Muscle of back (tissue), 13 donors: Measurements from ENCODE around the gene MAGEA9B. TPM values are rescaled to one million over a fixed set of nuclear protein-coding genes. Genes with fewer than 3 reads are reported as not detected.
"Not testable (repeated sequence)": the region's sequence is repeated elsewhere in the genome, so short reads cannot be mapped to it uniquely, and the experiment has no call there.

Experiments
- DNase-seq, 3 donors: peaks; one replicate each; pipeline versions ENCODE4 v3.0.0 to v3.0.0-alpha.2; 2013
- long read RNA-seq, 9 donors: transcript quantifications; one replicate each; lab custom pipeline, GENCODE V29; 2026
- polyA plus RNA-seq, 10 donors: library from polyadenylated mRNA; unstranded; fragments of 120-200 nt; gene quantifications; one replicate each; pipeline ENCODE4 v1.2.1, GENCODE V29; 2013; ENCODE audit not compliant: insufficient read length in 10 of 10

Gene MAGEA9B, protein sequence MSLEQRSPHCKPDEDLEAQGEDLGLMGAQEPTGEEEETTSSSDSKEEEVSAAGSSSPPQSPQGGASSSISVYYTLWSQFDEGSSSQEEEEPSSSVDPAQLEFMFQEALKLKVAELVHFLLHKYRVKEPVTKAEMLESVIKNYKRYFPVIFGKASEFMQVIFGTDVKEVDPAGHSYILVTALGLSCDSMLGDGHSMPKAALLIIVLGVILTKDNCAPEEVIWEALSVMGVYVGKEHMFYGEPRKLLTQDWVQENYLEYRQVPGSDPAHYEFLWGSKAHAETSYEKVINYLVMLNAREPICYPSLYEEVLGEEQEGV
- not detected for polyA plus RNA-seq
- long read RNA-seq, donor 1: 0 reads
- long read RNA-seq, donor 2: 0 reads
- long read RNA-seq, donor 3: 0 reads
- long read RNA-seq, donor 4: 0 reads
- long read RNA-seq, donor 5: 0 reads
- long read RNA-seq, donor 6: 0 reads
- long read RNA-seq, donor 7: 0 reads
- long read RNA-seq, donor 8: 0 reads
- long read RNA-seq, donor 9: 0 reads

DNA sequence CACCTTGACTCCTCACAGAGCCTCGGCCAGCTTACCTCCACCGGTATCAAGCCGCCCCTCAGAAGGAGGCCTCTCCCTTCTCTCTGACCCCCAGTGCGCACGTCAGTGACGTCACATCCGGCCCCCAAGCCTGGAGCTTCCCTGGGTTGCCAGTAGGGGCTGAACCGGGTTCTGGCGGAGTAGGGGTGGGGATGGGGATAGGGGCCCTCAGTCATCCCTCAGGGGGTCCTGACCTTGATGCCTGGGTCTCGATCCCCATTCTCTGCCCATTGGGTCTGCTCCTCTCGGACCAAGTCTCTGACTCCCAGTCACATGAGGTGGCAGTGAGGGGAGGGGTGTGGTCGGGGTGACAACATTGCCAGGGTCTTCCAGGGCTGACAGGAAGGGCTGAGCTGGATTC is at the start of gene MAGEA9B:
TSS of gene MAGEA9B (minus strand) at position 101 of the 400 bp plus-strand sequence. CDS start 4,280 bp downstream, outside the sequence.
- not testable (repeated sequence) for DNase-seq

DNA sequence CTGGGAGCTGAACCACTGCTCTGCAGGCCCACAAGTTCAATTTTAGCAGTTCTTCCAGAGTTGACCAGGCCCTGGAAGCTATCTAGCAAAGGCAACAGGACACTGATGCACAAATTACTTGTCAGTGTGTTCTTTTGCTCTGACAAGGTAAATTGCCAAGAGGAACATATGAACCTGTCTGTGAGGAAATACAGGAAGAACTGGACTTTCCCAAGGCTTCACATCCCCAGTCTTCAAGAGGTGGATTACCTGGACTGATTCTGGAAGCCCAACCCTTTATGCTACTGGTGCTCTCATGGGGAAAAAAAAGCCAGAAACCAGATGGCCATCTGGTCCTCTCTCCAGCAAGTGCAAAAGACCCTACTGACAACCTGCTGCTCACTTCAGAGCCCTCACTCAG is 46.3 kb upstream of the MAGEA9B start:
- DNase-seq: no peak

DNA sequence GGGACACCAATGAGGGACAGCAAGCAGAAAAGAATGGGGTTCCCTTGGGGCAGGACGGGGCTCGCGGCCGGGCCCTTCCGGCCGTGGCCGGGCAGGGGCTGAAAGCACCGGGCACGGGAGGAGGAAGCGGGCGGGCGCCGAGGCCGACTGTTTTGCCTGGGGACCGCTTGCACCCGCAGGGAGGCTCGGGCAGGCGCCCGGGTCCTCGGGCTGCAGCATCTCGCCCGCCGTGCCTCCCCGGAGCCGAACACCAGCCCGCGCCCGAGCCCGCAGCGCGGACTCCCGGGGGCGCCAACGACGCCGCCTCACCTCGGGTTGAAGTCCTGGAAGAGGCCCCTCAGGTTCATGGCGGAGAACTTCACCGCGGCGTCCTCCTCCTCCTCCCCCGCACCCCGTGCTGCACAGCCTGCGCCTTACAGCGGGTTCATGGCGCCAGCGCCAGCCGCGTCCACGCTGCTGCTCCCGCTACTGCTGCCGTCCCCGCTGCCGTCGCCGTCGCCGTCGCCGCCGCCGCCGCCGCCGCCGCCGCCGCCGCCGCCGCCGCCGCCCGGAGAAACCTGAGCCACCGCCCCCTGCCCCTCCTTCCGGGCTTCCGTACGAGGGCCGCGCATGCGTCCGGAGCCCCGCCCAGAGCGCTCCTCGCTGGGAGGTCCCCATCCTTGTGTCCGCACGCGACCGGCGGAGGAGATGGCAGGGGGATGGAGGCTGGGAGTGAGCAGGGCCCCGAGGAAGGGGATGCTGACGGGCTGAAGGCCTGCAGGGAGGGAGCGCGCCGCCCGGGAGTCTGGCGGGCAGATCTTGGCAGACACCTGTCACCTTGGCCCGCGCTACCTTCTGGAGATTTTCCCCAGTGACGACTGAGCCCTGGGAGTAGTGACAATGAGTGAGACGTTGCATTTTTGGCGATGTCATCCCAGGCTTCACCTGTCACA is 44.2 kb upstream of the MAGEA9B start, which contains the start of gene TMEM185A:
TSS of gene TMEM185A (minus strand) at position 559 of the 932 bp plus-strand sequence. CDS start at position 347, 212 bp downstream.
- DNase-seq: peak; percentile 41 to 84 (median 65)

DNA sequence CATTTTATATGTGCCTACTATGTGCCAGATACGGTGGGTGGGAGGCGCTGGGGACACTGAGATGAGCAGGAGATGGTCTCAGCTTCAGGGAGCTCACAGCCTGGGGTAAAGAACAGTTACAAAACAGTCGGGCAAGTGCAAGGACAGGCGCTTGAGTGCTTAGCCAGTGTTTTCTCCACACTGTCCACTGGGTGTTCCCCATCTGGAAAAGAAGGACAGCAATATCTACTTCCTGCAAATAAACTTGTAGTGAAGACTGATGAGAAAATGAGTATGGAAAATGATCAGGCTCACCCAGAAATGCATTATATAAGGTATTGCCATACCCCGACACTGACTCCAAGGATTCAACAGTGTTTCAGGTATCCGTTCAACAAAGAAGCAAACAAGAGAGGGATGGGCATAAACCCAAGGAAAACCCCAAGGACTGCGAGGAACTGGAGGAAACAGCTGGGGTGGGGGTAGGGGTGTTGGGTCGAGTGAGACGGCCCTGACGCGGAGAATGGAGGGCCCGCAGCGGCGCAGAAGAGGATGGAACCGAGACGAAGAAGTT is 43.5 kb upstream of the MAGEA9B start:
- DNase-seq: peak in 2 of 3 donors; percentile 27 to 71

DNA sequence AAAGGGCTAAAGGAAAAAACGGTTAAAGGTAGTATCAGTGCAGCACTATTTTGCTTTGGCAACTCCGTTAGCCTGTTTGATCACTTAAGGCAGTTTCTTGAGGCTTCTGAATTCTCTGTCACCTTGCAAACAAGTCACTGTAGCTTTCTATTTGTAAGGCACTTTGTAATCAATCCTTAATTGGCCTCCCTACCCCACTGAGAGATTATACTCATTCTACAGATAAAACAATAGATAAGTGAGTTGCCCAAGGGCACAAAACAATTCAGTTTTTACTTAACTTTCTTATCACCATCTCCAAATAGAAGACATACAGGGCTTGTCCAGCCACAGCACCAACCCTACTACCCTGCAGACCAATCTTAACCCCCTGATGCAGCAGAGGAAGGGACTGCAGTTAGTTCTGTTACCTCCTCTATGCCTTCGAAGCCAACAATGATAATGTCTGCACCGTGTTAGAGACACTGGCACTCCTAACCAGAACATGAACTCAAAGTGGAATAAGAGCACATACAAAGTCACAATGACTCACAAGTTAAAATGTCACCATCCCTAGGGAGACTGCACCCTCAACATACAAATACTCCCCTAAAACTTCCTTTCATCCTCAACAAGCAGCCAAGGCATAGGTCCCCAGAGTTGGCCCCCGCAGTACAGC is 42.6 kb upstream of the MAGEA9B start:
- DNase-seq: no peak

DNA sequence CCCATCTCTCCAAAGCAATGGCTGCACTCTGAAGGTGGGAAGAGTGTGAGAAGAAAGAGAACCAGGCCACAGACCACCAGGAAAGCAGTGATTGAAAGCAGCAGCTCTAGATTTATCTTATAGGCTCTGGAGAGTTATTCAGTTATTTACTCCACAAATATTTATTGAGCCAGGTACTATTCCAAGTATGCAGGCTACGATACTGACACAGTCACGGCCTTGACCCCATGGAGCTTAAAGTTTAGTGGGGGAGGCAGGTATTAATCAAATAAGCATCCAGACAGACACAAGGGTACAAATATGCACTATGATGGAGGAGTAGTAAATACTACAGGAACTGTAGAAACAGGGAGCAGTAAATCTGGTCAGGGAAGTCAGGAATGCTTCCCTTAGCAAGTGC is 41.5 kb upstream of the MAGEA9B start:
- no peak for DNase-seq

DNA sequence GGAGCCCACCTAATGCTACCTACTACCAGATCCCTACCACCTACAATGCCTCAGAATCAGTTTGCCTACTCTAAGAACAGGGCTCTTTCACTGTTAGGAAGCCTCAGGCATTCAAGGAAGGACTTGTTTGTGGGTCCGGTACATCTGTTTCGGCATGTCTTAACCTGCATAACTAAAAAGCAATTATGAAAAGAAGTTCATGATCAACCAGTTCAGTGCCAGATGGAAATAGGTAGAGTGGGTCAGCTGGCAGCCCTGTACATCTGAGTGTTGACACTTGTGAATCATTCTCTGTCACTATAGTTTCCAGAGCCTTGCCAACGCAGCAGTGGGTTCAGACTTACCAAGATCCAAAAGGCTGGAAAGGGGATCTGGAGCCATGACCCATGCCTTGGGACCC is 41.0 kb upstream of the MAGEA9B start:
- no peak for DNase-seq

DNA sequence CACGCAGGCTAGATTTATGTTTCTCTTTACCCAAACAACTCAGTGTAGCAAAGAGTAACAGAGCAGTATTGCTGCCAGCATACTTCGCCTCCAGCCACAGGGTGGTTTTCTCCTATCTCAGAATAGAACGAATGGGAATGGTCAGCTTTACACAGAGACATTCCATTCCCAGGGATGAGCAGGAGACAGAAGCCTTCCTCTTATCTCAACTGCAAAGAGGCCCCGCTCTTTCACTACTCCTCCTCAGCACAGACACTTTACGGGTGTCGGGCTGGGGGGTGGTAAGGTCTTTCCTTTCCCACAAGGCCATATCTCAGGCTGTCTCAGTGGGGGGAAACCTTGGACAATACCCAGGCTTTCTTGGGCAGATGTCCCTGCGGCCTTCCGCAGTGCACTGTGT is 39.6 kb upstream of the MAGEA9B start:
- not testable (repeated sequence) for DNase-seq

DNA sequence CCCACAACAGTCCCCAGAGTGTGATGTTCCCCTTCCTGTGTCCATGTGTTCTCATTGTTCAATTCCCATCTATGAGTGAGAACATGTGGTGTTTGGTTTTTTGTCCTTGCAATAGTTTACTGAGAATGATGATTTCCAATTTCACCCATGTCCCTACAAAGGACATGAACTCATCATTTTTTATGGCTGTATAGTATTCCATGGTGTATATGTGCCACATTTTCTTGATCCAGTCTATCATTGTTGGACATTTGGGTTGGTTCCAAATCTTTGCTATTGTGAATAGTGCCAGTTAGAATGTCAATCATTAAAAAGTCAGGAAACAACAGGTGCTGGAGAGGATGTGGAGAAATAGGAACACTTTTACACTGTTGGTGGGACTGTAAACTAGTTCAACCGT is 32.4 kb upstream of the MAGEA9B start:
- DNase-seq: not testable (repeated sequence)

DNA sequence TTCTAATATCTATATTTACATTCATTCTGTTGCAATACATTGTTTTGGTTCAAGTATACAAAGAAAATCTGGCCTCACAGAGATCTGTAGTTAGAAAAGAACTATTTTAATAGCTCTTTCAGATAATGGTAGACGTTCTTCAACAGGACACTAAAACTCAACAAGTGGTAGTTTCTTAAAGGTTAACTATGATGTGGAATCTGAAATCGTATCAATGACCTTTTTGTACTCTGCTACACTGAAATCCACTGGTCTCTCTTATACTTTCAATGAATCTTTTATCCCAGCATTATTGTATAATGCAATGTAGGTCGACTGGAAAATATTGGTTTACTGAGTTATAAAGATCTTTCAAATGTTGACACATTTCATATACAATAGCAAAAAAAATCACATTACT is 31.6 kb upstream of the MAGEA9B start:
- no peak for DNase-seq

DNA sequence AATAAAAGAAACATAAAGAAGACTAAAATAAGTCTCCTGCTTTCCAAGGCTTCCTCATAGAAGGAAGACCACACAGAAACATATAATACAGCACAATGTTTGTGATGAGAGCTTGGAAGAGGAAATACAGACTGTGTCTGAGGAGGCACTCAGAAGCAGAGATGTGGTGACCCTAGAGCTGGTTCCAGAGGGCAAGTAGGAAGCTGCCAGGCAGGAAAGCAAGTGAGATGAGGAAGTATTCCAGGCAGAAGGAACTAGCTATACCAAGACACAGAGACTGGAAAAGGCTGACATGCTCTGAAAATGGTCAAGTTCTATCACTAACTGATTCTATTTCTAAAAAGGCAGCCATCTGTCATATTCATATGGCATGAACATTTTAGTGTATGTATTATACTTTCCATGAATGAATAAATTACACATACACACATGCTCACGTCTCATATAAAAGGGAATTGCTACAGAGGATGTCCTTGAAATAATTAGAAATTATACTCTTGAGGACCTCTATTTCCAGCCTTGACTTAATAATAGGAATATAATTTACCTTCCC is 24.4 kb upstream of the MAGEA9B start:
- DNase-seq: no peak

DNA sequence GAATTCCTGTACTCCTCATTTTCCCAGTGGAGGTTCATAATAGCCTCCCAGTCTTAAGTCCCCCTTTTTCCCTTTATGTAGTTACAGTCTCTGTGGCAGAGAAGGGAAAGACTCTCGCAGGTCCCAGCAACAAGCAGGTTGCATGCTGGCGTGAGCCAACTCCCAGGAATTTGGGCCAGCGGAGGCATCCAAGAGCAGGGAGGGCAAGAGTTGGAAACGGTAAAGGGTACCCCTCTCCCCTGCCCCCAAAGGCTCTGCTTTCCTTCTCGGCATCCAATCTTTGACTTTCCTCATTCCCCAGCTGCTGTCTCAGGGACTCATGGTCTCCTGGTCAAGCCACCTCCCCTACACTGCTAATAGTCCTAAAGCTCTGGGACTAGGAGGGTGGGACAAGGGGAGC is 23.3 kb upstream of the MAGEA9B start:
- no peak for DNase-seq

DNA sequence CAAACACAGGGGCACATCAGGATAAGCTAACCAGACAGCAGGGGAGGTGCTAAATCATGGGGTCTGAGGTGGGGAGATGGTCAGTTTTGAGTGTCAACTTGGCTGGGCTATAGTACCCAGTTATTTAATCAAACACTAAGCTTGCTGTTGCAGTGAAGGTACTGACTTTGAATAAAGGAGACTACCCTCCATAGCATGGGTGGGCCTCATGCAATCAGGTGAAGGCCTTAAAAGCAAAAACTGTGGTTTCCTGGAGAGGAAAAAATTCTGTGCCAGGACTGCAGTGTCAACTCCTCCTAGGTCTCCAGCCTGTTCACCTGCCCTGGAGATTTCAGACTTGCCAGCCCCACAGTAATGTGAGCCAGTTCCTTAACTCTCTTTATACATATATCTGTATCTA is 20.4 kb upstream of the MAGEA9B start:
- no peak for DNase-seq

DNA sequence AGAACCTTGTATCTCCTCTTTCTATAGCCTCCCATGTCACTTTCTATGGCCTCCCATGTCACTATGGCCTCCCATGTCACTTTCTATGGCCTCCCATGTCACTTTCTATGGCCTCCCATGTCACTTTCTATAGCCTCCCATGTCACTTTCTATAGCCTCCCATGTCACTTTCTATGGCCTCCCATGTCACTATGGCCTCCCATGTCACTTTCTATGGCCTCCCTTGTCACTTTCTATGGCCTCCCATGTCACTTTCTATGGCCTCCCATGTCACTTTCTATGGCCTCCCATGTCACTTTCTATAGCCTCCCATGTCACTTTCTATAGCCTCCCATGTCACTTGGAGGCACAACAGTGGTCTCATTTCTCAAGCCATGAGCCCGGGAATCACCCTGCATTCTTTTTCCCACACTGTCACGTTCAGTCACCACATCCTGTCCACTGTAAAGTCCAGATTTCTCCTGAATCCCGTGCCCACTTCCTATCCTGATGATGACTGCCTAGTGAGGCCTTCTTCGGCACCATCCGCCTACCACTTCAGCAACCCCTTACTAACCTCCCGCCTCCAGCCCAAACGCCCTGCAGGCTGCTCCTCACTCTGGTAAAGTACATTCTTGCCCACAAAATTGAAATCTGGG is 18.1 kb upstream of the MAGEA9B start:
- DNase-seq: not testable (repeated sequence)

DNA sequence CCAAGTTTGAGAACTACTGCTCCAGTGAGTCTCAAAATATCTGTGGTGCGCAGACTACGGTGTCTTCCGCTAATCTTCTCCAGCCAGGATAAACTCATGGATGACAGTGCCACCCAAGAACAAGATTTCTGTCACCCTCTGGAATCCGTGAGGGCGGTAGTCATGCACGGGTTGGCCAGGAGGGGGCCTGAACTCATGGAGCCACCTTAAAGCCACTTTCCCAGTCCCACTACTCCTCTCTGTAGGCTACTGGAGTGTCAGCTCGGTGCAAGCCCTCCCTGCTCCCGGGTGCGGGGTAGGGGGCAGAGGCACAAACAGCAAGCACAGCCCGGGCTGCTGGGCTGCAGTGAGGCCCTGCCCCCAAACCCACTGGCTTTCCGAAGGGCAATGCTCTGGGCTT is 11.3 kb upstream of the MAGEA9B start:
- DNase-seq: not testable (repeated sequence)

DNA sequence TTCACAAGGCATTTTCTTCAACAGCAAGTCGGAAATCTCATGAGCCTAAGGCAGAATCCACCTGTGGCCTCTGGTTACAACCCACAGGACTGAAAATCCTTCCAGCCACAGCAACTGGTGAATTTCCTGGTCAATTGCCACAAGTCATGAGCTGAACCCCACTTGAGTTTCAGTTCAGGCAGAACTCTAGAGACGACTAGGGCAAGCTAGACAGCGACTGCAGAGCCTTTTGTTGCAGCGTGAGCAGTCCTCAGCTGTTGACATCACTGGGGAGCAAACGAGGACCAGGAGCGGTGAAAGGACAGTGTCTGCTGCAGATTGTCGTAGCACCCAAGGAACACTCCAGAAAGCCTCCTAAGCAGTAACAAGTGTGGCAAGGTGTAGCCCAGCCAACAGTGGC is 8.7 kb upstream of the MAGEA9B start:
- DNase-seq: not testable (repeated sequence)

DNA sequence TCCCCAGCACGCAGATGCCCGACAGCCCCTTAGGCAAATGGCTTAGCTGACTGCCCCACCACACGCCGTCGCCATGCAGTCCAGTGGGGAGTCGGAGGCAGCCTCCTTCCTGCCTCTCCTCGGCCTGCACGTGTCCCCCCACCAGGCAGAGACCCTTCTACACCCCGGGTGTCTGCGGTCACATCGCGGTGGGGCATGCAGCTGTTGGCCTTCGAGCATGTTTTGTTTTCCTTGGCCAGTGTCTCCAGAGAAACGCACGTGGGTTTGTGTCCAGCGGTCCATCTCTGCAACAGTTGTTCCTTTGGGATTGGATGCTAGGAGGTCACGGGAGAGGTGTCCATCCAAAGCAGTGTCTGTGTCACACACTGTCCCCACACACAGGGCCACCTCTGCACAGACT is 8.0 kb upstream of the MAGEA9B start, which contains the start of gene HSFX2:
TSS of gene HSFX2 (minus strand) at position 101 of the 400 bp plus-strand sequence. CDS start 614 bp downstream, outside the sequence.
- not testable (repeated sequence) for DNase-seq

DNA sequence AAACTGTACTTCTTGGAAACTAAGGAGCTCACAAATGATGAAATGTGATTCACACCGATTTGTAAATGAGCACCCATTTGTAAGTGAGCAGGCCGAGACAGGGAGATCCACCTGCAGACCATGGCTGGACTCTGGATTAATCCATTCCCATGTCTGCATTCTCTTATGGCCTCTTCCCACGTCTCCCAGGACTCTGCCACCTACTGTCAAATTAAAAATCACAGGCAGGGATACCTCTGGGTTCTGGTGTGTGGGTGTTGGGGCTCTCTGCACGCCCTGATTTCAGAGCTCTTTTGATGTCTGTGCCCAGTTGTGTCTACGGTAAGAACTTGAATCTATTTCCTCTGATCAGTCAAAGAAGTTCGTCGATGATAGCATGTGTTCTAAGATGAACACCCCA is 3.7 kb upstream of the MAGEA9B start:
- not testable (repeated sequence) for DNase-seq

DNA sequence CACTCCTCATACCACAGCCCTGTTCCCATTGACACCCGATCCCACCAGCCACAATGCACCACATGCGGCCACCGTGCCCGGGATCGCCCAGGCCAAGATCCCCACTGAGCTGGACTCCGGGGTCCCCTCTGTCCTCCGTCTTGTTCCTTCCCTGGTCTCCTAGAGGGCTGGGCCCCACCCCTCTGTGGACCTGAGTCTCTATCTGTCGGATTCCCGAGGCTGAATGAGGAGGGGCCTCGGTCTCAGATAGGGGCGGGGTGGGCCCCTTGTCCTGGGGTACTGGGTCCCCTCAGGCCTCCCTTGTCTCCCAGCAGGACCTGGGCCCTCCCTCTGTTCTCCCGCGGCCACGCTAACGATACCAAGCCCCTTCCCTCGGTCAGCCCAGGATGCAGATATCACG is 1.6 kb downstream of the MAGEA9B start:
- DNase-seq: not testable (repeated sequence)

DNA sequence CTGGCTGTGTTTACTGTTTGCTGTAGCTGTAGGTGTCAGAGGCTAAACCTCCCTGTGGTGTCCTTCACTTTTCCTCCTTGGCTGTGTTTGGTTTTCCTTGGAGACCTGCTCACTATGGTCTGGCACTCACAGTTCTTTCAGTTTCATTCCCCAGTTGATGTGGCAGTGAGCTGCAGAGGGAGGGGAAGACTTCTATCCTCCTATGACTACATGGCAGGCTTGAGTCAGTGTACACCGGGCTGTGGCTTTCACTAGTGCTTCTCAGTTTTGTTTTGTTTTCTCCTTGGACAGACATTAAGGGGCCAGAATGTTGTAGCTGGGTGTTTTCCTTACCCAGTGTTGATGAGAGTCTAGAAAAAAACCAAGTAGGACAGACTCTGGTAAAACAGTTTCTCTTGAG is 13.8 kb downstream of the MAGEA9B start:
- DNase-seq: not testable (repeated sequence)
